Measurements from ENCODE around the gene MYH10. TPM values are rescaled to one million over a fixed set of nuclear protein-coding genes. Genes with fewer than 3 reads are reported as not detected.
A peak's percentile ranks its signal among the peaks of the same experiment; 100 is the strongest.

The MYH10 gene
- total RNA-seq (72.0 and 75.6 TPM in 2 replicates), polyA plus RNA-seq (87.8 and 104 TPM in 2 replicates)

GRCh38 chr17:8630227-8630801 lies at the start of gene MYH10:
Gene MYH10 (minus strand): TSS chr17:8630725. CDS start chr17:8623246, 7,479 bp downstream.
- TF ChIP-seq CTCF (IDR thresholded peaks at IDR 0.05; ENCODE audit: poor library complexity) (peak; percentile 19), EZH2phosphoT487 (IDR thresholded peaks at IDR 0.05; ENCODE audit: low read depth, severe bottlenecking, unreplicated experiment) (no peak), EZH2 (IDR thresholded peaks at IDR 0.05; ENCODE audit: borderline replicate concordance) (no peak)
- Histone ChIP-seq H3K9me3 (ENCODE audit: low read depth) (no peaks in the 10 kb centered on the region), H3K27me3 (no peaks in the 10 kb centered on the region), H3K27ac (peak within 1 kb of the TSS; percentile 92), H4K20me1 (ENCODE audit: insufficient read depth, poor library complexity, severe bottlenecking) (peaks cover 23% of the 10 kb centered on the region), H3K4me3 (peak within 1 kb of the TSS; percentile 95), H3K4me1 (ENCODE audit: insufficient read depth) (peaks cover 16% of the 10 kb centered on the region), H3K9me2 (replicated peaks; ENCODE audit: insufficient read depth) (no peaks in the 10 kb centered on the region), H3K36me3 (replicated peaks; ENCODE audit: insufficient read depth, low read depth) (no peaks in the 10 kb centered on the region), H3K79me2 (peaks cover 49% of the 10 kb centered on the region), H2AFZ (peak within 1 kb of the TSS; percentile 74), H3K4me2 (peak within 1 kb of the TSS; percentile 88)
- 0% methylated on average over 21 of the region's 33 CpGs for WGBS (ENCODE audit: low lambda C conversion rate, missing lambda C conversion rate)
- DNase-seq (ENCODE audit: low spot score), result peak; percentile 38

DNA sequence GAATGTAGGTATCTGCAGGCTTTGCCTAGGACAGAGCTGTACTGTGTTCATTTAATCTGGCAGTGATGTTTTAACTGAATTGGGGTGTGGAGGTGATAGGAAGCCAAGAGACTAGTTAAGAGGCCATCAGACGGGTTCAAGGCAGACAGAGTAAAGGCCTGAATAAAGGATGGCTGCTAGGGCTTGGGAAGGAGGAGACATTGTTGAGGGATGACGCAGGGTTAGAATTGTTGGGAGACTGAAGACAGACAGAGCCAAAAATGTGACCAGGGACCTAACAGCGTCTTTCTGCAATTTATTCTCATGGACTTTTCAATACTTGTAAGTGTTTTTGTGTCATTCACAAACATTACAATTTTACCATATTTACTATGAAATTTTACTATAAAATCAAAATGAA lies 48.6 kb upstream of the MYH10 start:
- Histone ChIP-seq H3K4me2 (no peak overlapping the region), H3K9me3 (ENCODE audit: low read depth) (no peaks in the 10 kb centered on the region), H3K79me2 (no peaks in the 10 kb centered on the region), H3K9me2 (replicated peaks; ENCODE audit: insufficient read depth) (no peaks in the 10 kb centered on the region), H4K20me1 (ENCODE audit: insufficient read depth, poor library complexity, severe bottlenecking) (no peaks in the 10 kb centered on the region), H3K4me3 (no peak overlapping the region), H3K4me1 (ENCODE audit: insufficient read depth) (peaks cover 19% of the 10 kb centered on the region), H3K27me3 (no peaks in the 10 kb centered on the region), H3K27ac (no peak overlapping the region), H2AFZ (no peak overlapping the region), H3K36me3 (replicated peaks; ENCODE audit: insufficient read depth, low read depth) (no peaks in the 10 kb centered on the region)
- WGBS (ENCODE audit: low lambda C conversion rate, missing lambda C conversion rate), result 81% methylated on average over 3 of the region's 3 CpGs
- no peak for DNase-seq (ENCODE audit: low spot score)
- TF ChIP-seq EZH2phosphoT487 (IDR thresholded peaks at IDR 0.05; ENCODE audit: low read depth, severe bottlenecking, unreplicated experiment) (no peak), EZH2 (IDR thresholded peaks at IDR 0.05; ENCODE audit: borderline replicate concordance) (no peak)

DNA sequence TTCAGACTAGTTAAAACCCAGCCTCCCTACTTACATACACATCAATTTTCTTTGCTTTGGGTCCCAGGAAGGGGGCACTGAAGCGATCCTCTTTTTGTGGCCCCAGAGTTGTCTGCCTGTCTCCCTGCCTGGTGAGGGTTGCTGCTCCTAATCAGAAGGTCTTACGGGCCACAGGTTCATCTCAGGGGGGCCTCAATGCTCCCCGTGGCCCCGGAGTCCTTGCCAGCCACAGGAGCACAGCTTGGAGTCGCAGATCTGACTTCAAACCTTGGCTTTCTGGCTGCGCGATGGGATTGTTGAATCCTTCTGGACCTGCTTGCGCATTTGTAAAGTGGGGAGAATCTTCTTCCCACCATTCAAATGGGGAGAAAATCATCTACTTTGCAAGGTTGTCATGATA lies 44.8 kb upstream of the MYH10 start:
- H2AFZ ChIP-seq, result no peak overlapping the region
- H3K79me2 ChIP-seq, result no peaks in the 10 kb centered on the region
- no peak for DNase-seq (ENCODE audit: low spot score)
- peak overlapping the region; percentile 57 for H3K27ac ChIP-seq
- TF ChIP-seq EZH2phosphoT487 (IDR thresholded peaks at IDR 0.05; ENCODE audit: low read depth, severe bottlenecking, unreplicated experiment) (no peak), CTCF (IDR thresholded peaks at IDR 0.05; ENCODE audit: poor library complexity) (no peak), EZH2 (IDR thresholded peaks at IDR 0.05; ENCODE audit: borderline replicate concordance) (no peak)
- H4K20me1 ChIP-seq (ENCODE audit: insufficient read depth, poor library complexity, severe bottlenecking), result no peaks in the 10 kb centered on the region
- no peaks in the 10 kb centered on the region for H3K9me2 ChIP-seq (replicated peaks; ENCODE audit: insufficient read depth)
- H3K4me1 ChIP-seq (ENCODE audit: insufficient read depth), result peaks cover 18% of the 10 kb centered on the region
- no peaks in the 10 kb centered on the region for H3K9me3 ChIP-seq (ENCODE audit: low read depth)
- H3K4me2 ChIP-seq, result no peak overlapping the region
- H3K36me3 ChIP-seq (replicated peaks; ENCODE audit: insufficient read depth, low read depth), result no peaks in the 10 kb centered on the region
- H3K27me3 ChIP-seq, result no peaks in the 10 kb centered on the region
- WGBS (ENCODE audit: low lambda C conversion rate, missing lambda C conversion rate), result 78% methylated on average over 8 of the region's 8 CpGs
- no peak overlapping the region for H3K4me3 ChIP-seq

- H3K4me1 ChIP-seq (ENCODE audit: insufficient read depth), result peaks cover 17% of the 10 kb centered on the region
- H3K27ac ChIP-seq, result peak overlapping the region; percentile 57
- TF ChIP-seq EZH2 (IDR thresholded peaks at IDR 0.05; ENCODE audit: borderline replicate concordance) (no peak), EZH2phosphoT487 (IDR thresholded peaks at IDR 0.05; ENCODE audit: low read depth, severe bottlenecking, unreplicated experiment) (no peak), CTCF (IDR thresholded peaks at IDR 0.05; ENCODE audit: poor library complexity) (no peak)
- no peak for DNase-seq (ENCODE audit: low spot score)
- H2AFZ ChIP-seq, result no peak overlapping the region
- peak overlapping the region; percentile 29 for H3K4me2 ChIP-seq
- no peaks in the 10 kb centered on the region for H3K27me3 ChIP-seq
- no peaks in the 10 kb centered on the region for H3K79me2 ChIP-seq
- 60% methylated on average over 19 of the region's 19 CpGs for WGBS (ENCODE audit: low lambda C conversion rate, missing lambda C conversion rate)
- H3K9me3 ChIP-seq (ENCODE audit: low read depth), result no peaks in the 10 kb centered on the region
- H4K20me1 ChIP-seq (ENCODE audit: insufficient read depth, poor library complexity, severe bottlenecking), result no peaks in the 10 kb centered on the region
- no peak overlapping the region for H3K4me3 ChIP-seq
- no peaks in the 10 kb centered on the region for H3K36me3 ChIP-seq (replicated peaks; ENCODE audit: insufficient read depth, low read depth)
- no peaks in the 10 kb centered on the region for H3K9me2 ChIP-seq (replicated peaks; ENCODE audit: insufficient read depth)
These were observed 44.1 kb upstream of the MYH10 start for GRCh38 chr17:8674344-8675305.
